HG02973 (cell line): ENCODE results near the gene NECTIN3.

Experiments used
- ATAC-seq: cut with Tn5 transposase; IDR thresholded peaks from one replicate; pipeline ENCODE4 v1.9.1; 2021; ENCODE audit warnings: moderate library complexity; ENCODE audit not compliant: unreplicated experiment

Gene NECTIN3

GRCh38 chr3:111194048-111194447 is 122.4 kb downstream of the NECTIN3 start:
- no peak for ATAC-seq

GRCh38 chr3:111197485-111197884 is 125.9 kb downstream of the NECTIN3 start:
- ATAC-seq, result no peak

GRCh38 chr3:111200027-111200426 is 128.4 kb downstream of the NECTIN3 start:
- ATAC-seq, result no peak

GRCh38 chr3:111210003-111210711 is 138.5 kb downstream of the NECTIN3 start:
- ATAC-seq, result no peak

GRCh38 chr3:111210866-111211564 is 139.4 kb downstream of the NECTIN3 start:
- no peak for ATAC-seq

GRCh38 chr3:111212511-111212910 is 140.9 kb downstream of the NECTIN3 start:
- no peak for ATAC-seq

- ATAC-seq, result no peak
These were observed 143.9 kb downstream of the NECTIN3 start for GRCh38 chr3:111215481-111215880.

- ATAC-seq, result no peak
These were observed 147.0 kb downstream of the NECTIN3 start for GRCh38 chr3:111218615-111219014.

- ATAC-seq, result no peak
These were observed 155.6 kb downstream of the NECTIN3 start for GRCh38 chr3:111227216-111227615.

- no peak for ATAC-seq
These were observed 157.7 kb downstream of the NECTIN3 start for GRCh38 chr3:111229301-111229700.

GRCh38 chr3:111236836-111237713 is 165.5 kb downstream of the NECTIN3 start:
- no peak for ATAC-seq

GRCh38 chr3:111237946-111238345 is 166.3 kb downstream of the NECTIN3 start:
- ATAC-seq, result no peak

- peak; percentile 99 for ATAC-seq
These were observed 167.3 kb downstream of the NECTIN3 start for GRCh38 chr3:111238885-111239284.

- ATAC-seq, result no peak
These were observed 170.3 kb downstream of the NECTIN3 start for GRCh38 chr3:111241960-111242359.
